GM12801 (cell line): ENCODE data around the gene ITM2B.

Experiments
- CTCF ChIP-seq: IDR thresholded peaks from one replicate; pipeline ENCODE4 v1.5.1; 2011; ENCODE audit warnings: control low read depth; ENCODE audit not compliant: insufficient read length; ENCODE audit errors: extremely low read depth

Gene ITM2B

GRCh38 chr13:48220592-48220980 is 12.4 kb upstream of the ITM2B start:
- no peak for TF ChIP-seq CTCF

GRCh38 chr13:48220981-48221685 is 11.9 kb upstream of the ITM2B start:
- no peak for TF ChIP-seq CTCF

- no peak for TF ChIP-seq CTCF
Measured at GRCh38 chr13:48221686-48222187, 11.3 kb upstream of the ITM2B start.

- no peak for TF ChIP-seq CTCF
Measured at GRCh38 chr13:48222358-48223301, 10.4 kb upstream of the ITM2B start.

GRCh38 chr13:48224701-48225100 is 8.3 kb upstream of the ITM2B start:
- TF ChIP-seq CTCF, result no peak

GRCh38 chr13:48230541-48230940 is 2.5 kb upstream of the ITM2B start:
- TF ChIP-seq CTCF, result no peak

GRCh38 chr13:48231080-48231479 is 1.9 kb upstream of the ITM2B start:
- no peak for TF ChIP-seq CTCF
